H1 (cell line): Measurements from ENCODE around the gene THOC6. TPM values are rescaled to one million over a fixed set of nuclear protein-coding genes. Genes with fewer than 3 reads are reported as not detected.

Experiments
- CTCF ChIA-PET: fragments of 300-600 bp; sonication (Branson Sonifier 250); formaldehyde crosslinking; loops from one replicate; lab custom pipeline; 2021; ENCODE audit not compliant: partially characterized antibody; lab: Charles Lee
- POLR2A ChIA-PET: fragments of 300-600 bp; sonication (Branson Sonifier 250); formaldehyde crosslinking; loops from one replicate; lab custom pipeline; 2021; ENCODE audit warnings: inconsistent platforms; ENCODE audit not compliant: partially characterized antibody; lab: Charles Lee
- DNase-seq, 2 experiments: peaks; one replicate each; pipeline versions ENCODE4 v3.0.0 to v3.0.0-alpha.2; 2010 to 2022; ENCODE audit warnings: low spot score in 2 of 2, low read depth in 1 of 2, mixed read lengths in 1 of 2
- FAIRE-seq: peaks from 2 replicates; lab custom pipeline; 2011; peaks lifted over from hg19 to GRCh38; lab: Jason Lieb, UNC
- H2AFZ ChIP-seq: 2 replicates; pipeline ENCODE4 v1.8.1; 2012; ENCODE audit warnings: low read length, inconsistent platforms
- H2AK5ac ChIP-seq: 2 replicates; pipeline ENCODE4 v1.6.1; 2013; ENCODE audit warnings: low read depth, low read length
- H2BK120ac ChIP-seq: replicated peaks from 2 replicates; pipeline ENCODE3; 2013; ENCODE audit warnings: low read depth, low read length, inconsistent platforms
- H2BK12ac ChIP-seq: 2 replicates; pipeline ENCODE4 v1.6.1; 2013; ENCODE audit warnings: low read depth, low read length
- H2BK15ac ChIP-seq: 2 replicates; pipeline ENCODE4 v1.6.1; 2013; ENCODE audit warnings: low read length
- H2BK20ac ChIP-seq: 2 replicates; pipeline ENCODE4 v1.6.1; 2013; ENCODE audit warnings: low read length
- H2BK5ac ChIP-seq: 2 replicates; pipeline ENCODE4 v1.6.1; 2013; ENCODE audit warnings: low read depth, low read length
- H3K14ac ChIP-seq: 2 replicates; pipeline ENCODE4 v1.6.1; 2013; ENCODE audit warnings: inconsistent platforms; ENCODE audit not compliant: insufficient read length
- H3K18ac ChIP-seq: 2 replicates; pipeline ENCODE4 v1.6.1; 2013; ENCODE audit warnings: low read length; ENCODE audit errors: extremely low read depth
- H3K23ac ChIP-seq: 2 replicates; pipeline ENCODE4 v1.6.1; 2013; ENCODE audit warnings: inconsistent platforms; ENCODE audit not compliant: insufficient read length
- H3K23me2 ChIP-seq: 2 replicates; pipeline ENCODE4 v1.6.1; 2013; ENCODE audit warnings: low read depth, low read length
- H3K27ac ChIP-seq: 2 replicates; pipeline ENCODE4 v1.6.1; 2011; ENCODE audit warnings: low read depth, low read length, inconsistent platforms
- H3K27me3 ChIP-seq, 4 experiments: replicated peaks in 1 of 4; 1 replicate in 1 of 4; 2 replicates in 3 of 4; pipeline versions ENCODE4 v1.6.1 to v1.8.1; 2011 to 2013; ENCODE audit warnings: low read length in 3 of 4, mild to moderate bottlenecking in 3 of 4, inconsistent platforms in 2 of 4, mixed read lengths in 2 of 4, moderate library complexity in 1 of 4; ENCODE audit not compliant: control insufficient read depth in 3 of 4, insufficient read depth in 3 of 4; ENCODE audit errors: extremely low read depth in 1 of 4
- H3K36me3 ChIP-seq, 4 experiments: 2 replicates each; pipeline versions ENCODE4 v1.6.1 to v1.8.1; 2011 to 2013; ENCODE audit warnings: mild to moderate bottlenecking in 4 of 4, low read length in 3 of 4, moderate library complexity in 2 of 4, control low read depth in 1 of 4, inconsistent platforms in 1 of 4; ENCODE audit not compliant: insufficient read depth in 4 of 4, control insufficient read depth in 2 of 4
- H3K4ac ChIP-seq: replicated peaks from 2 replicates; pipeline ENCODE3; 2013; ENCODE audit warnings: low read length, low read depth, mixed read lengths, inconsistent platforms; ENCODE audit not compliant: insufficient read length
- H3K4me1 ChIP-seq, 4 experiments: replicated peaks in 1 of 4; 1 replicate in 1 of 4; 2 replicates in 3 of 4; pipeline versions ENCODE4 v1.6.1 to v1.8.1; 2011 to 2013; ENCODE audit warnings: low read length in 3 of 4, inconsistent platforms in 2 of 4, mixed read lengths in 1 of 4; ENCODE audit not compliant: insufficient read depth in 4 of 4, control insufficient read depth in 3 of 4
- H3K4me2 ChIP-seq, 2 experiments: 2 replicates each; pipeline versions ENCODE4 v1.6.1 to v1.8.1; 2011 to 2013; ENCODE audit warnings: low read depth in 2 of 2, low read length in 2 of 2, control low read depth in 1 of 2, inconsistent platforms in 1 of 2, mild to moderate bottlenecking in 1 of 2; ENCODE audit not compliant: insufficient read depth in 1 of 2
- H3K4me3 ChIP-seq, 4 experiments: fragments of 200-600, 300-600 bp in 1 of 4; sonication (generic), shearing (Covaris generic), sonication (Bioruptor Twin) in 1 of 4; 2 replicates each; pipeline versions ENCODE4 v1.5.1 to v1.8.1; 2011 to 2016; ENCODE audit warnings: low read length in 4 of 4, low read depth in 3 of 4, control low read depth in 2 of 4, inconsistent platforms in 2 of 4, mild to moderate bottlenecking in 2 of 4, mixed read lengths in 1 of 4, moderate library complexity in 1 of 4; ENCODE audit not compliant: insufficient read depth in 2 of 4; ENCODE audit errors: extremely low read depth in 1 of 4
- H3K56ac ChIP-seq: replicated peaks from 2 replicates; pipeline ENCODE3; 2013; ENCODE audit warnings: low read depth, mild to moderate bottlenecking, mixed read lengths, low read length, inconsistent platforms; ENCODE audit not compliant: insufficient read length
- H3K79me1 ChIP-seq: 2 replicates; pipeline ENCODE4 v1.6.1; 2013; ENCODE audit warnings: low read depth, low read length, control low read depth
- H3K79me2 ChIP-seq, 2 experiments: 2 replicates each; pipeline versions ENCODE4 v1.6.1 to v1.8.1; 2012 to 2013; ENCODE audit warnings: low read length in 2 of 2, mild to moderate bottlenecking in 2 of 2, inconsistent platforms in 1 of 2; ENCODE audit not compliant: insufficient read depth in 2 of 2, control insufficient read depth in 1 of 2
- H3K9ac ChIP-seq, 4 experiments: replicated peaks in 1 of 4; 1 replicate in 1 of 4; 2 replicates in 3 of 4; pipeline versions ENCODE4 v1.6.1 to v1.8.1; 2011 to 2013; ENCODE audit warnings: low read depth in 3 of 4, low read length in 3 of 4, control low read depth in 2 of 4, mild to moderate bottlenecking in 2 of 4, moderate library complexity in 2 of 4, inconsistent platforms in 1 of 4; ENCODE audit errors: extremely low read depth in 1 of 4
- H3K9me3 ChIP-seq, 2 experiments: 2 replicates each; pipeline versions ENCODE4 v1.6.1 to v1.8.1; 2012 to 2013; ENCODE audit warnings: mild to moderate bottlenecking in 2 of 2, moderate library complexity in 2 of 2, control low read depth in 1 of 2, inconsistent platforms in 1 of 2, low read depth in 1 of 2, low read length in 1 of 2, mixed read lengths in 1 of 2; ENCODE audit not compliant: insufficient read depth in 2 of 2
- H4K20me1 ChIP-seq, 2 experiments: replicated peaks in 1 of 2; 2 replicates each; pipeline versions ENCODE3 to v1.8.1; 2011 to 2013; ENCODE audit warnings: inconsistent platforms in 2 of 2, low read length in 2 of 2, mild to moderate bottlenecking in 1 of 2; ENCODE audit not compliant: insufficient read depth in 2 of 2, control insufficient read depth in 1 of 2
- H4K5ac ChIP-seq: 2 replicates; pipeline ENCODE4 v1.6.1; 2013; ENCODE audit warnings: low read length, low read depth, mixed read lengths, inconsistent platforms; ENCODE audit not compliant: insufficient read length
- H4K8ac ChIP-seq: 2 replicates; pipeline ENCODE4 v1.8.0; 2013; ENCODE audit warnings: mild to moderate bottlenecking, moderate library complexity, low read length, inconsistent platforms; ENCODE audit not compliant: insufficient read depth; ENCODE audit errors: extremely low read depth
- H4K91ac ChIP-seq: replicated peaks from 2 replicates; pipeline ENCODE3; 2013; ENCODE audit warnings: low read length, mixed read lengths, inconsistent platforms; ENCODE audit not compliant: insufficient read length
- BRCA1 ChIP-seq: IDR thresholded peaks from 2 replicates; pipeline ENCODE4 v1.6.1; 2012; ENCODE audit warnings: low read depth, low read length, improper control_type of control experiment
- WGBS, 2 experiments: shearing (Covaris generic) in 1 of 2; methylation state at CpG; one replicate each; pipeline versions ENCODE4 v1.1.6 to v1.1.7; 2013 to 2015; ENCODE audit warnings: low lambda C conversion rate in 2 of 2, mixed read lengths in 2 of 2, inconsistent platforms in 1 of 2, low coverage in 1 of 2, missing lambda C conversion rate in 1 of 2; ENCODE audit not compliant: insufficient replicate concordance in 2 of 2, insufficient coverage in 1 of 2, insufficient read length in 1 of 2; ENCODE audit errors: extremely low coverage in 1 of 2, missing lambda C conversion rate in 1 of 2; 5-methylcytosine and 5-hydroxymethylcytosine counted together
- polyA plus RNA-seq, 7 experiments: library from polyadenylated mRNA; depleted of rRNA in 3 of 7; stranded (reverse) in 5 of 7; unstranded in 2 of 7; fragments of >200 nt in 5 of 7; fragments of 200-250 nt in 2 of 7; gene quantifications; 1 replicate in 5 of 7; 2 replicates in 1 of 7; 4 replicates in 1 of 7; pipeline versions ENCODE4 v1.2.1 to v1.2.3, GENCODE V29; 2011 to 2013; ENCODE audit warnings: missing spikeins in 2 of 7, mixed read lengths in 2 of 7
- total RNA-seq: library from RNA; stranded (reverse); fragmentation: NEBNext Ultra II Directional; extraction: Animal tissue kit (Norgen Biotek cat#: 25700); gene quantifications from 2 replicates; pipeline ENCODE4 v1.2.1, GENCODE V29; 2021

The THOC6 gene
- total and polyA plus RNA-seq, 2 of the 8 experiments (the other 6 are each of a cell fraction or from before 2014, with no cell fraction given) = 78.5 to 111 TPM

- no peaks in the 10 kb centered on the region; a peak in 1 of 8 replicates for H3K36me3 ChIP-seq
- H2AK5ac ChIP-seq = no peak overlapping the region
- ChIA-PET POLR2A (interaction anchor here (0.8 to 12.7 kb wide), 28 partner anchors 8 to 125 kb away, joined by 3 to 140 read pairs (median 5); partner anchors contain the start of genes CLDN6, CLDN9, HCFC1R1 and MMP25), CTCF (interaction anchor here (0.6 to 8.3 kb wide), 38 partner anchors 9 to 1090 kb away, joined by 3 to 88 read pairs (median 6); partner anchors contain the start of genes MMP25, ZNF205 and ZSCAN10)
- H3K4me2 ChIP-seq = peak overlapping the region; percentile 49 to 85
- no peak overlapping the region for H2BK12ac ChIP-seq
- peak overlapping the region; percentile 4; the same call in 1 of the 2 replicates for H4K8ac ChIP-seq
- H3K79me1 ChIP-seq = no peaks in the 10 kb centered on the region
- peak overlapping the region; percentile 48; the same call in 1 of the 2 replicates for H3K18ac ChIP-seq
- 21% methylated on average over 24 of the region's 77 CpGs; no CpG with 5 or more reads in 1 of the 2 experiments for whole genome bisulfite sequencing, 2 experiments
- H3K4ac ChIP-seq = no peak overlapping the region
- H3K14ac ChIP-seq = no peak overlapping the region
- DNase-seq = peak in 1 of 2 experiments; percentile 83
- no peak overlapping the region for H2BK15ac ChIP-seq
- H4K5ac ChIP-seq = peak overlapping the region; percentile 89
- no peaks in the 10 kb centered on the region for H3K9me3 ChIP-seq
- no peak overlapping the region for H4K91ac ChIP-seq
- peak overlapping the region in 1 of 4 experiments; percentile 58; a peak in 1 of 7 replicates for H3K9ac ChIP-seq
- peaks cover 7% of the 10 kb centered on the region in 2 experiments for H4K20me1 ChIP-seq
- peaks cover 6% of the 10 kb centered on the region; the same call in 1 of the 2 replicates for H3K23me2 ChIP-seq
- H2BK20ac ChIP-seq = no peak overlapping the region
- peak overlapping the region; percentile 39 to 86 (median 67) for H3K4me3 ChIP-seq
- H2BK120ac ChIP-seq = no peak overlapping the region
- H3K27ac ChIP-seq = no peak overlapping the region
- H3K23ac ChIP-seq = no peak overlapping the region
- peak overlapping the region; percentile 71; the same call in 1 of the 2 replicates for H2BK5ac ChIP-seq
- no peak for FAIRE-seq
- peaks cover 5 to 17% (median 6%) of the 10 kb centered on the region in 4 experiments; a peak in 6 of 7 replicates for H3K4me1 ChIP-seq
- no peak overlapping the region for H3K56ac ChIP-seq
- no peak overlapping the region for H2AFZ ChIP-seq
- H3K27me3 ChIP-seq = no peaks in the 10 kb centered on the region; a peak in 1 of 7 replicates
- H3K79me2 ChIP-seq = no peaks in the 10 kb centered on the region
- TF ChIP-seq BRCA1 = no peak
Measured at GRCh38 chr16:3058139-3059030, 34.5 kb downstream of the THOC6 start.
